Panc1 (cell line): ENCODE data around the gene LHPP.

ENCODE experiments used
- CTCF ChIP-seq: fragments of 450-650 bp; IDR thresholded peaks from 2 replicates; pipeline ENCODE4 v1.5.1; 2017; ENCODE audit warnings: mild to moderate bottlenecking
- POLR2AphosphoS5 ChIP-seq: IDR thresholded peaks from 2 replicates; pipeline ENCODE4 v1.6.1; 2012; ENCODE audit warnings: mild to moderate bottlenecking, low read depth, low read length, moderate library complexity

GRCh38 chr10:124453960-124454610 is 7.5 kb upstream of the LHPP start:
- TF ChIP-seq CTCF (no peak), POLR2AphosphoS5 (no peak)
